DND-41 (cell line): ENCODE measurements around the gene PALMD.

Experiments
- ATAC-seq: fragments of 200-7000 bp; cut with Tn5 transposase; 3 replicates; pipeline ENCODE4 v1.9.1; 2021; ENCODE audit warnings: low read depth; ENCODE audit not compliant: insufficient read depth
- DNase-seq: peaks from one replicate; pipeline ENCODE4 v3.0.0-alpha.2; 2020
- H2AFZ ChIP-seq: 2 replicates; pipeline ENCODE4 v1.6.0; 2012; ENCODE audit warnings: low read depth, low read length
- H3K27ac ChIP-seq: 2 replicates; pipeline ENCODE4 v1.5.1; 2012; ENCODE audit warnings: low read length, inconsistent platforms
- H3K27me3 ChIP-seq: fragments of 200-600 bp; sonication (generic); 2 replicates; pipeline ENCODE4 v1.6.0; 2012; ENCODE audit warnings: low read length, mild to moderate bottlenecking, inconsistent platforms; ENCODE audit not compliant: insufficient read depth, poor library complexity
- H3K36me3 ChIP-seq: 2 replicates; pipeline ENCODE4 v1.5.1; 2012; ENCODE audit warnings: low read length, inconsistent platforms; ENCODE audit not compliant: insufficient read depth
- H3K4me1 ChIP-seq: 2 replicates; pipeline ENCODE4 v1.5.1; 2012; ENCODE audit warnings: mild to moderate bottlenecking, low read length; ENCODE audit not compliant: insufficient read depth
- H3K4me2 ChIP-seq: 2 replicates; pipeline ENCODE4 v1.6.0; 2012; ENCODE audit warnings: mild to moderate bottlenecking, moderate library complexity, low read length, inconsistent platforms; ENCODE audit not compliant: insufficient read depth
- H3K4me3 ChIP-seq, 2 experiments: fragments of 200-600 bp in 1 of 2; shearing (Covaris generic) in 1 of 2; 2 replicates each; pipeline ENCODE4 v1.5.1; 2012 to 2016; ENCODE audit warnings: inconsistent platforms in 2 of 2, low read length in 2 of 2, mild to moderate bottlenecking in 2 of 2, low read depth in 1 of 2, moderate library complexity in 1 of 2
- H3K79me2 ChIP-seq: 2 replicates; pipeline ENCODE4 v1.6.0; 2012; ENCODE audit warnings: low read length, inconsistent platforms; ENCODE audit not compliant: insufficient read depth
- H3K9ac ChIP-seq: 2 replicates; pipeline ENCODE4 v1.6.0; 2012; ENCODE audit warnings: low read depth, mild to moderate bottlenecking, inconsistent platforms, low read length, moderate library complexity
- H3K9me3 ChIP-seq: 2 replicates; pipeline ENCODE4 v1.5.1; 2012; ENCODE audit warnings: low read length, moderate library complexity, mild to moderate bottlenecking, inconsistent platforms; ENCODE audit not compliant: insufficient read depth, severe bottlenecking
- H4K20me1 ChIP-seq: 2 replicates; pipeline ENCODE4 v1.6.0; 2012; ENCODE audit warnings: low read length; ENCODE audit not compliant: insufficient read depth
- EZH2 ChIP-seq: IDR thresholded peaks from 3 replicates; pipeline ENCODE4 v1.6.1; 2012; ENCODE audit warnings: borderline replicate concordance, low read depth, mild to moderate bottlenecking, moderate library complexity, low read length, inconsistent platforms; ENCODE audit not compliant: severe bottlenecking
- TF ChIP-seq, protein P1 (sequence below): IDR thresholded peaks from 2 replicates; pipeline ENCODE4 v1.5.1; 2012; ENCODE audit warnings: borderline replicate concordance, low read length, moderate library complexity, mild to moderate bottlenecking; ENCODE audit not compliant: poor library complexity, severe bottlenecking; ENCODE audit errors: extremely low read depth

The PALMD gene

GRCh38 chr1:99600782-99601181, 45.1 kb upstream of the PALMD start:
- no peak overlapping the region for H3K27ac ChIP-seq
- no peak overlapping the region for H3K9ac ChIP-seq
- H3K27me3 ChIP-seq, result no peaks in the 10 kb centered on the region
- H3K79me2 ChIP-seq, result no peaks in the 10 kb centered on the region
- H3K9me3 ChIP-seq, result no peaks in the 10 kb centered on the region
- no peak for ATAC-seq
- H3K4me3 ChIP-seq, result no peak overlapping the region
- no peak for DNase-seq
- H4K20me1 ChIP-seq, result no peaks in the 10 kb centered on the region
- no peak overlapping the region for H3K4me2 ChIP-seq
- H2AFZ ChIP-seq, result no peak overlapping the region
- H3K4me1 ChIP-seq, result no peaks in the 10 kb centered on the region
- no peaks in the 10 kb centered on the region for H3K36me3 ChIP-seq
- TF ChIP-seq, protein P1, sequence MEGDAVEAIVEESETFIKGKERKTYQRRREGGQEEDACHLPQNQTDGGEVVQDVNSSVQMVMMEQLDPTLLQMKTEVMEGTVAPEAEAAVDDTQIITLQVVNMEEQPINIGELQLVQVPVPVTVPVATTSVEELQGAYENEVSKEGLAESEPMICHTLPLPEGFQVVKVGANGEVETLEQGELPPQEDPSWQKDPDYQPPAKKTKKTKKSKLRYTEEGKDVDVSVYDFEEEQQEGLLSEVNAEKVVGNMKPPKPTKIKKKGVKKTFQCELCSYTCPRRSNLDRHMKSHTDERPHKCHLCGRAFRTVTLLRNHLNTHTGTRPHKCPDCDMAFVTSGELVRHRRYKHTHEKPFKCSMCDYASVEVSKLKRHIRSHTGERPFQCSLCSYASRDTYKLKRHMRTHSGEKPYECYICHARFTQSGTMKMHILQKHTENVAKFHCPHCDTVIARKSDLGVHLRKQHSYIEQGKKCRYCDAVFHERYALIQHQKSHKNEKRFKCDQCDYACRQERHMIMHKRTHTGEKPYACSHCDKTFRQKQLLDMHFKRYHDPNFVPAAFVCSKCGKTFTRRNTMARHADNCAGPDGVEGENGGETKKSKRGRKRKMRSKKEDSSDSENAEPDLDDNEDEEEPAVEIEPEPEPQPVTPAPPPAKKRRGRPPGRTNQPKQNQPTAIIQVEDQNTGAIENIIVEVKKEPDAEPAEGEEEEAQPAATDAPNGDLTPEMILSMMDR, result no peak

GRCh38 chr1:99601208-99601607, 44.7 kb upstream of the PALMD start:
- TF ChIP-seq, protein P1, result no peak
- TF ChIP-seq EZH2, result no peak
- no peak overlapping the region for H3K27ac ChIP-seq
- no peaks in the 10 kb centered on the region for H3K27me3 ChIP-seq
- H3K79me2 ChIP-seq, result no peaks in the 10 kb centered on the region
- no peak overlapping the region for H3K4me2 ChIP-seq
- H3K4me3 ChIP-seq, result no peak overlapping the region
- H3K36me3 ChIP-seq, result no peaks in the 10 kb centered on the region
- H3K9ac ChIP-seq, result no peak overlapping the region
- H2AFZ ChIP-seq, result no peak overlapping the region
- H3K4me1 ChIP-seq, result no peaks in the 10 kb centered on the region
- no peaks in the 10 kb centered on the region for H3K9me3 ChIP-seq
- no peak for DNase-seq
- ATAC-seq, result no peak
- no peaks in the 10 kb centered on the region for H4K20me1 ChIP-seq

DNA sequence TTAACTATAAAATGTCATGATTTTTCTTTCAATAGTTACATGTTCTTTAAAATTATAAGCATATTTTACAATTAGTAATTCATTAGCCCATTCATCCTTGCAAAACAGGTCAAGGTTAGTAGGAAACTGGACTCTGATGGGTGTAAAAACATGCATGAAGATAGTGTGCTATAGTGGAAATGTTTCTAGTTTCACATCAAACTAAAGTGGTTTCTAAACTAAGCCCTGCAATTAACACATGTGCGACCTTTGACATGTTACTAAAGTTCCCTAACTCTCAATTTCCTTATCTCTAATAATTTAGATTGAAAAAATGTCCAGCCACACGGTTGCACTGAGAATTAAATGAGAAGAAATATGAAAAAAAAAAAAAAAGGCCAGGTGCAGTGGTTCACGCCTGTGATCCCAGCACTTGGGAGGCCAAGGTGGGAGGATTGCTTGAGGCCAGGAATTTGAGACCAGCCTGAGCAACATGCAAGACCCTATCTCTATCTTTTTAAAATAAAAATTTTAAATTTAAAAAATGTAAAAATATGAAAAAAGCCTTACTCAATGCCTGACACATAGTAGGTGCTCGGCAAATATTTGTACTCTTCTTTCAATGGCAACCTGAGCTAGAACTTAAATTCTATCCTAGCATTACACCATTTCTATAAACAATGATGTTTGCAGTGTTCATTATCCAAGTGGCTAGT, 44.1 kb upstream of the PALMD start:
- Histone ChIP-seq H3K9ac (no peak overlapping the region), H3K4me3 (no peak overlapping the region), H3K27me3 (no peaks in the 10 kb centered on the region), H3K4me1 (no peaks in the 10 kb centered on the region), H3K27ac (no peak overlapping the region), H3K36me3 (no peaks in the 10 kb centered on the region), H3K79me2 (no peaks in the 10 kb centered on the region), H2AFZ (no peak overlapping the region), H4K20me1 (no peaks in the 10 kb centered on the region), H3K4me2 (no peak overlapping the region), H3K9me3 (no peaks in the 10 kb centered on the region)
- no peak for ATAC-seq
- TF ChIP-seq, protein P1, result no peak
- no peak for TF ChIP-seq EZH2
- no peak for DNase-seq
